ENCODE measurements around the gene FAM227A.
"Not testable (repeated sequence)": the region's sequence is repeated elsewhere in the genome, so short reads cannot be mapped to it uniquely, and the experiment has no call there.

FAM227A gene

GRCh38 chr22:38645430-38645829 is 10.8 kb downstream of the FAM227A start:
- Histone ChIP-seq H3K9ac (ENCODE audit: low read depth, low read length, poor library complexity) (no peak overlapping the region), H3K79me1 (ENCODE audit: low read depth, low read length) (no peaks in the 10 kb centered on the region), H3K4me2 (ENCODE audit: insufficient read depth, low read length, poor library complexity, severe bottlenecking) (no peak overlapping the region), H3K23ac (ENCODE audit: low read depth, low read length, poor library complexity) (no peak overlapping the region), H3K4me1 (ENCODE audit: control insufficient read depth in 2 of 2, insufficient read depth in 1 of 2, low read depth in 1 of 2, low read length in 2 of 2) (no peaks in the 10 kb centered on the region), H2BK5ac (ENCODE audit: low read length) (no peak overlapping the region), H2AK5ac (ENCODE audit: low read depth, low read length) (no peak overlapping the region), H3K4me3 (ENCODE audit: low read length in 2 of 2) (no peak overlapping the region), H2BK120ac (ENCODE audit: low read depth, low read length) (no peak overlapping the region), H3K14ac (ENCODE audit: low read length) (no peak overlapping the region), H4K8ac (ENCODE audit: low read depth, low read length) (no peak overlapping the region), H3K27ac (replicated peaks; ENCODE audit: low read length) (no peak overlapping the region), H4K91ac (ENCODE audit: low read depth, low read length, poor library complexity) (no peak overlapping the region), H3K27me3 (ENCODE audit: control insufficient read depth in 3 of 3, insufficient read depth in 3 of 3, low read depth in 1 of 3, low read length in 3 of 3) (no peaks in the 10 kb centered on the region), H3K4ac (ENCODE audit: low read length) (no peak overlapping the region), H3K9me3 (replicated peaks in 1 of 2; ENCODE audit: control insufficient read depth in 2 of 2, insufficient read depth in 1 of 2, low read depth in 1 of 2, low read length in 2 of 2) (peaks cover 0 to 2% of the 10 kb centered on the region in 2 donors), H2BK15ac (ENCODE audit: low read length) (no peak overlapping the region), H2BK12ac (ENCODE audit: low read length) (no peak overlapping the region), H2AFZ (ENCODE audit: low read length) (no peak overlapping the region), H3K36me3 (replicated peaks in 1 of 2; ENCODE audit: control insufficient read depth in 2 of 2, insufficient read depth in 2 of 2, low read length in 2 of 2) (peaks cover 21 to 36% of the 10 kb centered on the region in 2 donors), H3K18ac (ENCODE audit: low read length) (no peak overlapping the region)
- no peak for DNase-seq (ENCODE audit: low spot score)
- no CpG with 5 or more reads among the region's 6 CpGs for WGBS, 2 donors (ENCODE audit: extremely low coverage in 2 of 2, insufficient read length in 2 of 2, insufficient replicate concordance in 1 of 2)

GRCh38 chr22:38644245-38644644 is 11.9 kb downstream of the FAM227A start:
- not testable (repeated sequence) for H3K79me1 ChIP-seq (ENCODE audit: low read depth, low read length); H3K27ac ChIP-seq (replicated peaks; ENCODE audit: low read length); H3K4me3 ChIP-seq (ENCODE audit: low read length in 2 of 2); H4K8ac ChIP-seq (ENCODE audit: low read depth, low read length); H2AK5ac ChIP-seq (ENCODE audit: low read depth, low read length); H3K9me3 ChIP-seq (replicated peaks in 1 of 2; ENCODE audit: control insufficient read depth in 2 of 2, insufficient read depth in 1 of 2, low read depth in 1 of 2, low read length in 2 of 2); H2BK120ac ChIP-seq (ENCODE audit: low read depth, low read length); H3K18ac ChIP-seq (ENCODE audit: low read length); H3K14ac ChIP-seq (ENCODE audit: low read length); H2BK15ac ChIP-seq (ENCODE audit: low read length); H3K9ac ChIP-seq (ENCODE audit: low read depth, low read length, poor library complexity); H2AFZ ChIP-seq (ENCODE audit: low read length); H3K4ac ChIP-seq (ENCODE audit: low read length); H3K27me3 ChIP-seq (ENCODE audit: control insufficient read depth in 3 of 3, insufficient read depth in 3 of 3, low read depth in 1 of 3, low read length in 3 of 3); H3K23ac ChIP-seq (ENCODE audit: low read depth, low read length, poor library complexity); H3K4me1 ChIP-seq (ENCODE audit: control insufficient read depth in 2 of 2, insufficient read depth in 1 of 2, low read depth in 1 of 2, low read length in 2 of 2); H3K4me2 ChIP-seq (ENCODE audit: insufficient read depth, low read length, poor library complexity, severe bottlenecking); H4K91ac ChIP-seq (ENCODE audit: low read depth, low read length, poor library complexity); H2BK12ac ChIP-seq (ENCODE audit: low read length); H2BK5ac ChIP-seq (ENCODE audit: low read length); DNase-seq (ENCODE audit: low spot score)
- H3K36me3 ChIP-seq (replicated peaks in 1 of 2; ENCODE audit: control insufficient read depth in 2 of 2, insufficient read depth in 2 of 2, low read length in 2 of 2), result peaks cover 20 to 32% of the 10 kb centered on the region in 2 donors
- WGBS, 2 donors (ENCODE audit: extremely low coverage in 2 of 2, insufficient read length in 2 of 2, insufficient replicate concordance in 1 of 2), result no CpG with 5 or more reads among the region's 5 CpGs

- Histone ChIP-seq H3K4me2 (ENCODE audit: insufficient read depth, low read length, poor library complexity, severe bottlenecking) (no peak overlapping the region), H3K23ac (ENCODE audit: low read depth, low read length, poor library complexity) (no peak overlapping the region), H3K79me1 (ENCODE audit: low read depth, low read length) (peaks cover 1% of the 10 kb centered on the region), H3K4me1 (ENCODE audit: control insufficient read depth in 2 of 2, insufficient read depth in 1 of 2, low read depth in 1 of 2, low read length in 2 of 2) (no peaks in the 10 kb centered on the region), H4K91ac (ENCODE audit: low read depth, low read length, poor library complexity) (no peak overlapping the region), H2BK12ac (ENCODE audit: low read length) (no peak overlapping the region), H2AFZ (ENCODE audit: low read length) (no peak overlapping the region), H2BK5ac (ENCODE audit: low read length) (no peak overlapping the region), H3K4ac (ENCODE audit: low read length) (no peak overlapping the region), H3K27me3 (ENCODE audit: control insufficient read depth in 3 of 3, insufficient read depth in 3 of 3, low read depth in 1 of 3, low read length in 3 of 3) (no peaks in the 10 kb centered on the region), H3K14ac (ENCODE audit: low read length) (no peak overlapping the region), H2BK15ac (ENCODE audit: low read length) (no peak overlapping the region), H2BK120ac (ENCODE audit: low read depth, low read length) (no peak overlapping the region), H2AK5ac (ENCODE audit: low read depth, low read length) (no peak overlapping the region), H3K27ac (replicated peaks; ENCODE audit: low read length) (no peak overlapping the region), H3K4me3 (ENCODE audit: low read length in 2 of 2) (no peak overlapping the region), H3K36me3 (replicated peaks in 1 of 2; ENCODE audit: control insufficient read depth in 2 of 2, insufficient read depth in 2 of 2, low read length in 2 of 2) (peaks cover 25 to 44% of the 10 kb centered on the region in 2 donors), H3K9me3 (replicated peaks in 1 of 2; ENCODE audit: control insufficient read depth in 2 of 2, insufficient read depth in 1 of 2, low read depth in 1 of 2, low read length in 2 of 2) (peaks cover 0 to 2% of the 10 kb centered on the region in 2 donors), H3K9ac (ENCODE audit: low read depth, low read length, poor library complexity) (no peak overlapping the region), H3K18ac (ENCODE audit: low read length) (no peak overlapping the region), H4K8ac (ENCODE audit: low read depth, low read length) (no peak overlapping the region)
- DNase-seq (ENCODE audit: low spot score), result no peak
- no CpG with 5 or more reads among the region's 13 CpGs for WGBS, 2 donors (ENCODE audit: extremely low coverage in 2 of 2, insufficient read length in 2 of 2, insufficient replicate concordance in 1 of 2)
These were observed 14.6 kb downstream of the FAM227A start for GRCh38 chr22:38641476-38642040.

- H4K91ac ChIP-seq (ENCODE audit: low read depth, low read length, poor library complexity), result no peak overlapping the region
- no CpG with 5 or more reads among the region's 3 CpGs for WGBS, 2 donors (ENCODE audit: extremely low coverage in 2 of 2, insufficient read length in 2 of 2, insufficient replicate concordance in 1 of 2)
These were observed 17.5 kb downstream of the FAM227A start for GRCh38 chr22:38638728-38639127.

More at GRCh38 chr22:38638728-38639127, 17.5 kb downstream of the FAM227A start:
- no peak overlapping the region for H3K14ac ChIP-seq (ENCODE audit: low read length)
- peaks cover 1% of the 10 kb centered on the region for H3K79me1 ChIP-seq (ENCODE audit: low read depth, low read length)
- no peak overlapping the region for H3K4ac ChIP-seq (ENCODE audit: low read length)
- no peak overlapping the region for H3K9ac ChIP-seq (ENCODE audit: low read depth, low read length, poor library complexity)
- H3K4me2 ChIP-seq (ENCODE audit: insufficient read depth, low read length, poor library complexity, severe bottlenecking), result no peak overlapping the region
- H3K4me1 ChIP-seq (ENCODE audit: control insufficient read depth in 2 of 2, insufficient read depth in 1 of 2, low read depth in 1 of 2, low read length in 2 of 2), result no peaks in the 10 kb centered on the region
- H3K27me3 ChIP-seq (ENCODE audit: control insufficient read depth in 3 of 3, insufficient read depth in 3 of 3, low read depth in 1 of 3, low read length in 3 of 3), result no peaks in the 10 kb centered on the region
- no peak overlapping the region for H4K8ac ChIP-seq (ENCODE audit: low read depth, low read length)
- H2AFZ ChIP-seq (ENCODE audit: low read length), result no peak overlapping the region
- H3K9me3 ChIP-seq (replicated peaks in 1 of 2; ENCODE audit: control insufficient read depth in 2 of 2, insufficient read depth in 1 of 2, low read depth in 1 of 2, low read length in 2 of 2), result no peaks in the 10 kb centered on the region
- no peak overlapping the region for H2AK5ac ChIP-seq (ENCODE audit: low read depth, low read length)
- no peak overlapping the region for H2BK5ac ChIP-seq (ENCODE audit: low read length)
- peaks cover 29 to 59% of the 10 kb centered on the region in 2 donors for H3K36me3 ChIP-seq (replicated peaks in 1 of 2; ENCODE audit: control insufficient read depth in 2 of 2, insufficient read depth in 2 of 2, low read length in 2 of 2)
- no peak for DNase-seq (ENCODE audit: low spot score)
- no peak overlapping the region for H3K4me3 ChIP-seq (ENCODE audit: low read length in 2 of 2)
- no peak overlapping the region for H2BK15ac ChIP-seq (ENCODE audit: low read length)
- H3K18ac ChIP-seq (ENCODE audit: low read length), result no peak overlapping the region
- no peak overlapping the region for H2BK120ac ChIP-seq (ENCODE audit: low read depth, low read length)
- no peak overlapping the region for H3K27ac ChIP-seq (replicated peaks; ENCODE audit: low read length)
- no peak overlapping the region for H3K23ac ChIP-seq (ENCODE audit: low read depth, low read length, poor library complexity)
- H2BK12ac ChIP-seq (ENCODE audit: low read length), result no peak overlapping the region
